Measurements from ENCODE around the gene ADAMTSL3. TPM values are rescaled to one million over a fixed set of nuclear protein-coding genes. Genes with fewer than 3 reads are reported as not detected.

ADAMTSL3 gene
- total and polyA plus RNA-seq, 2 of the 4 experiments (the other 2 are of a cell fraction) = under 0.01 to 0.02 TPM

GRCh38 chr15:83918011-83918410 lies 264.1 kb downstream of the ADAMTSL3 start:
- Histone ChIP-seq H2BK120ac (ENCODE audit: low read depth, low read length) (no peak overlapping the region), H3K79me1 (ENCODE audit: low read depth in 1 of 2, low read length in 2 of 2) (no peaks in the 10 kb centered on the region), H3K36me3 (ENCODE audit: control insufficient read depth, insufficient read depth, low read length) (no peaks in the 10 kb centered on the region), H2BK5ac (ENCODE audit: low read depth, low read length, poor library complexity, severe bottlenecking) (no peak overlapping the region), H3K14ac (replicated peaks; ENCODE audit: low read depth, low read length) (no peak overlapping the region), H3K4me1 (ENCODE audit: control insufficient read depth, insufficient read depth, low read length) (no peaks in the 10 kb centered on the region), H2AK9ac (replicated peaks; ENCODE audit: low read depth, low read length, poor library complexity) (no peak overlapping the region), H2BK20ac (ENCODE audit: low read depth, low read length) (no peak overlapping the region), H4K8ac (ENCODE audit: low read depth in 2 of 2, low read length in 2 of 2) (no peak overlapping the region), H2AK5ac (ENCODE audit: low read depth, low read length) (no peak overlapping the region), H3K56ac (ENCODE audit: extremely low read depth, insufficient read depth, low read length) (no peak overlapping the region), H3K9ac (ENCODE audit: low read depth, low read length) (no peak overlapping the region), H3K9me3 (ENCODE audit: control insufficient read depth, insufficient read depth, low read length) (no peaks in the 10 kb centered on the region; the same call in 1 of the 2 replicates), H3K23ac (ENCODE audit: low read depth, low read length) (no peak overlapping the region), H2BK15ac (ENCODE audit: low read depth, low read length) (no peak overlapping the region), H3K4me2 (ENCODE audit: low read depth, low read length) (no peak overlapping the region), H2AFZ (replicated peaks; ENCODE audit: low read length, poor library complexity) (no peak overlapping the region), H3K4me3 (ENCODE audit: insufficient read depth, low read depth, low read length) (no peak overlapping the region), H4K91ac (ENCODE audit: insufficient read depth, low read depth, low read length) (no peak overlapping the region), H3K27ac (ENCODE audit: insufficient read depth, low read length) (no peak overlapping the region), H4K20me1 (ENCODE audit: insufficient read depth, low read length) (no peaks in the 10 kb centered on the region), H3K18ac (ENCODE audit: low read depth, low read length) (no peak overlapping the region), H3K27me3 (ENCODE audit: control insufficient read depth, insufficient read depth, low read length) (no peaks in the 10 kb centered on the region), H3K4ac (ENCODE audit: low read depth, low read length) (no peak overlapping the region), H3K9me1 (ENCODE audit: insufficient read depth, low read length) (no peaks in the 10 kb centered on the region), H4K5ac (ENCODE audit: low read depth, low read length) (no peak overlapping the region)
- in situ Hi-C loops (cut with MboI; ENCODE audit: low sequenced_read_pairs) (no loop called here), intact Hi-C loops (cut with micrococcal nuclease) (no loop called here), dilution Hi-C loops (cut with HindIII; ENCODE audit: low sequenced_read_pairs, unreplicated experiment) (no loop called here)
- POLR2A ChIA-PET (ENCODE audit: unreplicated experiment) = no interaction called here
- BruUV-seq (replicated peaks) = no TSS peak
- ATAC-seq (ENCODE audit: low read depth) (no peak), DNase-seq (no peak)
- CTCF ChIA-PET = no interaction called here
- no peak for TF ChIP-seq MAZ (IDR thresholded peaks at IDR 0.05; ENCODE audit: borderline replicate concordance, low read depth, low read length)
- no peak for TF ChIP-seq CHD1 (IDR thresholded peaks at IDR 0.05; ENCODE audit: low read depth, low read length)
- TF ChIP-seq SMC3 (IDR thresholded peaks at IDR 0.05; ENCODE audit: low read depth, low read length) = no peak
- TF ChIP-seq FOS (IDR thresholded peaks at IDR 0.05; ENCODE audit: low read depth, low read length) = no peak
- TF ChIP-seq MAFK (IDR thresholded peaks at IDR 0.05; ENCODE audit: low read depth, low read length) = no peak
- TF ChIP-seq ELK1 (IDR thresholded peaks at IDR 0.05; ENCODE audit: borderline replicate concordance, low read depth, low read length) = no peak
- no peak for TF ChIP-seq RCOR1 (IDR thresholded peaks at IDR 0.05; ENCODE audit: insufficient replicate concordance, low read length)
- TF ChIP-seq MXI1 (IDR thresholded peaks at IDR 0.05; ENCODE audit: borderline replicate concordance, low read depth, low read length) = no peak
